IgD-negative memory B cell (primary cell): Measurements from ENCODE around the gene GJA5. TPM values are rescaled to one million over a fixed set of nuclear protein-coding genes. Genes with fewer than 3 reads are reported as not detected.

Experiments
- H3K27ac Mint-ChIP-seq, 3 donors: one replicate each; pipeline ENCODE4 v1.8.0; 2020 to 2022; ENCODE audit warnings: mild to moderate bottlenecking in 3 of 3, mixed read lengths in 3 of 3, moderate library complexity in 1 of 3
- H3K27me3 Mint-ChIP-seq: one replicate; pipeline ENCODE4 v1.8.0; 2021; ENCODE audit warnings: mixed read lengths
- H3K36me3 Mint-ChIP-seq: one replicate; pipeline ENCODE4 v1.8.0; 2020; ENCODE audit warnings: mild to moderate bottlenecking, mixed read lengths
- H3K4me1 Mint-ChIP-seq, 3 donors: one replicate each; pipeline ENCODE4 v1.8.0; 2020 to 2022; ENCODE audit warnings: mixed read lengths in 3 of 3, mild to moderate bottlenecking in 1 of 3
- H3K4me3 Mint-ChIP-seq, 4 donors: one replicate each; pipeline ENCODE4 v1.8.0; 2020 to 2022; ENCODE audit warnings: mild to moderate bottlenecking in 4 of 4, mixed read lengths in 4 of 4, moderate library complexity in 3 of 4
- H3K9me3 Mint-ChIP-seq, 3 donors: one replicate each; pipeline ENCODE4 v1.8.0; 2020 to 2021; ENCODE audit warnings: mixed read lengths in 3 of 3, mild to moderate bottlenecking in 1 of 3
- polyA plus RNA-seq: library from polyadenylated mRNA; unstranded; fragments of 300-500 nt; fragmentation: Illumina TruSeq; gene quantifications from one replicate; pipeline ENCODE4 v1.2.3, GENCODE V29; 2021

GJA5 gene
- polyA plus RNA-seq, 1 donor from 2014 or later, result not detected

DNA sequence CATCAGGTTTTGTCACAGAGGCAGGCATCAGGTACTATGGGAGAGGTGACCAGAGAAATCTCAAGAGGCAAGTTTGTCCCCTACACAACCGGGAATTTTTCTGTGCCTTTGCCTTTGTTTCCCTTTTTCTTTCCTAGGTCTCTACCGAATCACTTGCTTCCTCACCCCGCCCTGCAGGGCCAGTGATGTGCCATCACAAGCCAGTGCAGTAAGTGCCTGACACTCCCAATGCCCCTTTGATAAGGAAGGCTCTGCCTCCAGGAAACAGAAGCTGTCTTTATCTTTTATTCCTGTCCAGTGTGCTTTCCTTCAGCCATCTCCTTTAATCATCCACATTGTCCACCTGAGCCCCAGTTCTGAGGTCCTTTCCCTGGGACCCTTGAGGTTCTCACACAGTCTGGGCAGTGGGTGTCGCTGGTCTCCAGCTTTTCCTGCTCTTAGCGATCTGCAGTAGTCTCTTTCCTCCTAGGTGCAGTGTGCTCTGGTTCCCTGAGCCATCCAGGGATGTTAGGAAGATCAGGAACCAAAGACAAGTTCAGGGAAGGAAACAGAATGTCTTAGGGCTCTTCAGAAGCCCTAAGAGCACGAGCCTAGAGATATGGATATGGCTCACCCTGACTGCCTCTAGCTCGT lies 36.6 kb downstream of the GJA5 start:
- Mint-ChIP-seq H3K4me3 (no peak overlapping the region), H3K36me3 (peaks cover 2% of the 10 kb centered on the region), H3K27me3 (peaks cover 9% of the 10 kb centered on the region), H3K9me3 (peaks cover 0 to 2% (median 0%) of the 10 kb centered on the region in 3 donors), H3K4me1 (no peaks in the 10 kb centered on the region), H3K27ac (no peak overlapping the region)

DNA sequence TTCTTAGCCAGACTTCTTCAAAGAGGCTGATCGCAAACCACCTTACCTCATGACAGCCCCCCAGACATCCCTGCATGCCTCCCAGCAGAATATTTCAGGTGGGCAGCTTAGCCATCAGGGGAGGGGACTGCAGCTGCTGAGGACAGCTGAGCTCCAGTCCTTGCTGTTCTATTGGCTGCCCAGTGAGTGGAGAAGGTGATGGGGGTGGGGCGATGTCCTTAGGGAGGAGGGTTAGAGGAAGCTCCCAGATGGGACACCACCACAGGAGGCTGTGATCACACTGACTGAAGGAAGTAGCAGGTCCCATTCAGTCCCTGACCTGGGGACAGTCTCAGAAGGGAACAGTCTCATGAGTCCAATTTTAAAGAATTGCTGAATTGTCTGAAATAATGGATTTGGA lies 38.3 kb downstream of the GJA5 start:
- Mint-ChIP-seq H3K9me3 (peaks cover 0 to 3% (median 0%) of the 10 kb centered on the region in 3 donors), H3K36me3 (peaks cover 2% of the 10 kb centered on the region)

DNA sequence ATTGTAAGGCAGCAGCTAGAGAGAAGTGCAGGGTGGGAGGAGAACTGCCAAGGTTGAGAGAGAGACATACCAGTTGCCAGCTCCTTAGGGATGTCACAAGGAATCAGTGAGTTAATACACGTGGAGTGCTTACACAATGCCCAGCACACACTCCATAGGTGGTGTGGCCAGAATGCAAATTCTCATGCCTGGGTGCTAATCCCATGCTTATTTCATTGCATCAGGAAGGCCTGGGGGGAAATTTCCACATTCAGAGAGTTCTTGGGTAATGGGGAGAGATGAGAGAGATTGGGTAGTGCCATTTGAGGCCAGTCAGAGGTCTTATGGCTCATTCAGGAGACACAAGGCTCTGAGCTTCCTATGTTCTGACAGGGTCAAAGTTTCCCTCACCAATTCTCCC lies 38.7 kb downstream of the GJA5 start:
- Mint-ChIP-seq H3K4me3 (no peak overlapping the region), H3K27ac (no peak overlapping the region), H3K27me3 (peaks cover 8% of the 10 kb centered on the region), H3K4me1 (peaks cover 5 to 6% (median 6%) of the 10 kb centered on the region in 3 donors), H3K9me3 (peaks cover 0 to 3% (median 0%) of the 10 kb centered on the region in 3 donors), H3K36me3 (peaks cover 2% of the 10 kb centered on the region)

More for the DNA sequence above, 38.3 kb downstream of the GJA5 start:
- Mint-ChIP-seq H3K4me1 (peaks cover 1 to 3% (median 2%) of the 10 kb centered on the region in 3 donors), H3K27ac (no peak overlapping the region), H3K27me3 (peaks cover 6% of the 10 kb centered on the region), H3K4me3 (no peak overlapping the region)

DNA sequence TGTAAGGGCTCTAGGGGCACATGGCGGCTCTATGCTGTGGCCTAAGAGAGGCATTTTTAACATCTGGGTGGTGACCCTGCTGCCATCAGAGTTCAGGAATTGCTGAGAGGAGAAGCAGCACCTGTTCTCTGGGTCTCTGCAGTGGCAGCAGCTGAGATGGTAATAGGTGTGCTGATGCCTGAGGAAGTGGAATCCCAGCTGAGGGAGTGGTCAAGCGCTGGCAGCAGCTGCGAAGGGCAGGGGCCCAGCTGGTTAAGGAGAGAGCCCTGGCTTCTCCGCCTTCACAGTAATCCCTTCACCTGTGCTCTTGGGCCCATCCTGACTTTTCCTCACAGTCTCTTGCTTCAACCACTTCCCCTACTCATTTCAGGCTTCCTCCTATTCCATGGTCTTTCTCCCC lies 39.8 kb downstream of the GJA5 start:
- Mint-ChIP-seq H3K9me3 (peaks cover 0 to 3% (median 0%) of the 10 kb centered on the region in 3 donors), H3K36me3 (peaks cover 2% of the 10 kb centered on the region), H3K27me3 (peaks cover 11% of the 10 kb centered on the region)

DNA sequence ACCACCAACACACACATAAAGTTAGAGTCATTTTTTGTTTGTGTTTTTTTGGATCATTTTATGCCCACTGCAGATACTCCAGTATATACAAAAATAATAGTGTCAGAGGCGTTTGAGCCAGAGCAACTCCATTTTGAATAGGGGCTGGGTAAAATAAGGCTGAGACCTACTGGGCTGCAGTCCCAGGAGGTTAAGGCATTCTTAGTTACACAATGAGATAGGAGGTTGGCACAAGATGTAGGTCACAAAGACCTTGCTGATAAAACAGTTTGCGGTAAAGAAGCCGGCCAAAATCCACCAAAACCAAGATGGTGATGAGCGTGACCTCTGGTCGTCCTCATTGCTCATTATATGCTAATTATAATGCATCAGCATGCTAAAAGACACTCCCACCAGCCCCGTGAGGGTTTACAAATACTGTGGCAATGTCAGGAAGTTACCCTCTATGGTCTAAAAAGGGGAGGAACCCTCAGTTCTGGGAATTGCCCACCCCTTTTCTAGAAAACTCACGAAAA lies 40.6 kb downstream of the GJA5 start:
- peaks cover 0 to 3% (median 0%) of the 10 kb centered on the region in 3 donors for H3K9me3 Mint-ChIP-seq
- H3K4me1 Mint-ChIP-seq, result peaks cover 5 to 7% (median 6%) of the 10 kb centered on the region in 3 donors
- no peak overlapping the region for H3K4me3 Mint-ChIP-seq
- peaks cover 2% of the 10 kb centered on the region for H3K36me3 Mint-ChIP-seq
- peaks cover 15% of the 10 kb centered on the region for H3K27me3 Mint-ChIP-seq
- no peak overlapping the region for H3K27ac Mint-ChIP-seq

More for the DNA sequence above, 39.8 kb downstream of the GJA5 start:
- H3K4me1 Mint-ChIP-seq, result peaks cover 5 to 7% (median 6%) of the 10 kb centered on the region in 3 donors
- no peak overlapping the region for H3K4me3 Mint-ChIP-seq
- H3K27ac Mint-ChIP-seq, result no peak overlapping the region

DNA sequence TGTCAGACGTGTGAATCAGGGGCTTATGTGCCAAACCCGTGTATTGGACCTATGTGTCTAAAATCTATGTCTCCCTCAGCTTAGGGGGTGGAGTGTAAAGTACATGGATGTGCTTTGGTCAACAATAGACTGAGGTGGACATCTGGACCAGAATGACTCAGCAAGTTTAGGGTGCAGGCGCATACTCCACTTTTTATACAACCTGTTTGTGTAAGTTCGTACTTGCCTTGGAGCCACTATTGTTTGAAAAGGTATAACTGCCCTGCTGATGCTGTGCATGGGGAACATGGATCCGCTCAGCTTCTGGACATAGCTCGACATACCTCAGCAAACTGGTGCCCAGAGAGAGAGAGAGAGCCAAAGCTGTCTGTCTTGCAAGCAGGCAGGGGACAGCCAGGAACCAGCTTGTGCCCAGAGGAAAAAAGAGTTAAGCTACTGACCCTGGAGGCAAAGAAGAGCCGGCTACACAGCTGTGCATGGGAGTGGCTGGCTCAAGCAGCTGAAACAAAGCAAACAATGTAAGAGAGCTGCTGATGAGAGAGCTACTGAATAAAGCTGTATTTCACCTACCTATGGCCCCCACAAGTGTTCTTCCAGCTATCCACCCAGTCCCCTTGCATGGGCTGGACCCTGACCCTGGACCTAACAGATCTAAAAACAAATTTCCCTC lies 41.2 kb downstream of the GJA5 start:
- H3K4me1 Mint-ChIP-seq, result peaks cover 5 to 7% (median 6%) of the 10 kb centered on the region in 3 donors
- H3K4me3 Mint-ChIP-seq, result no peak overlapping the region
- peak overlapping the region in 1 of 3 donors; percentile 48 for H3K27ac Mint-ChIP-seq
- peaks cover 2% of the 10 kb centered on the region for H3K36me3 Mint-ChIP-seq
- peaks cover 19% of the 10 kb centered on the region for H3K27me3 Mint-ChIP-seq
- H3K9me3 Mint-ChIP-seq, result peaks cover 0 to 3% (median 0%) of the 10 kb centered on the region in 3 donors

DNA sequence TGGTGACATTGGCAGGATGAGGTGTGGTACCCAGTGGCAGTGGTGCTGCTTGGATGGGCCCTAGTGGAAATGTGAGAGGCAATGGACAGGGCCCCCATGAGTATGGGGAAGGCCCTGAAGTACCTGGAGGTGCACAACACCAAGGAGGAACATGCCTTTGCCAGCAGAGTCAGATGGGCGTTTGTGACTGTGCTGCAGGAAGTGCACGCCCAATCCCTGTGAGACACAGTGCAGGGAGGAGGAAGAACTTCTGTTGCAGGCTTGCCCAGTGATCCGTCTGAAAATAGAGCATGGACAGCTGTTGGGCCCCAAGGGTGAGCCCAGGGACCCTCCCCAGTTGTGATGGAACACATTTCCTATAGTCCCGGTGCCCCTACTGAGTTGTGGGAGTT lies 42.7 kb downstream of the GJA5 start:
- peaks cover 0 to 3% (median 0%) of the 10 kb centered on the region in 3 donors for H3K9me3 Mint-ChIP-seq
- peaks cover 2% of the 10 kb centered on the region for H3K36me3 Mint-ChIP-seq
- H3K27me3 Mint-ChIP-seq, result peaks cover 20% of the 10 kb centered on the region
- no peak overlapping the region for H3K27ac Mint-ChIP-seq
- peaks cover 5 to 7% (median 6%) of the 10 kb centered on the region in 3 donors for H3K4me1 Mint-ChIP-seq
- H3K4me3 Mint-ChIP-seq, result peak overlapping the region in 1 of 4 donors; percentile 90

DNA sequence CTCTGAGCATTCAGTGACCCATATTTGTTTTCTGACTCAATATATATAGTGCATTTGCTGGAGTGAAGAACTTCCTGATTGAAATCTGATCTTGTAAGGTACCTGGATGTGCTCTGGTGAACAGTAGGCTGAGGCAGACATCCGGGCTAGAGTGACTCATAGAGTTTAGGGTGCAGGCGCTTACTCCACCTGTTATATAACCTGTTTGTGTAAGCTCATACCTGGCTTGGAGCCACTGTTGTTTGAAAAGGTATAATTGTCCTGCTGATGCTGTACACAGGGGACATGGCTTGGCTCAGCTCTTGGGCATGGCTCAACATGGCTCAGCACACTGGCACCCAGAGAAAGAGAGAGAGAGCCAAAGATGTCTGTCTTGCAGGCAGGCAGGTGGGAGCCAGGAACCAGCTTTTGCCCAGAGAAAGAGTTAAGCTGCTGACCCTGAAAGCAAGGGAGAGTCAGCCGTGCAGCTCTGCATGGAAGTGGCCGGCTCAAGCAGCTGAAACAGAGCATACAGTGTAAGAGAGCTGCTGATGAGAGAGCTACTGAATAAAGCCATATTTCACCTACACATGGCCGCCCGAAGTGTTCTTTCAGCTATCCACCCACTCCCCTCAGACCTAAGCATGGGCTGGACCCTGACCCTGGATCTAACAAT lies 43.2 kb downstream of the GJA5 start:
- peak overlapping the region in 3 of 4 donors; percentile 18 to 90 (median 85) for H3K4me3 Mint-ChIP-seq
- peaks cover 0 to 3% (median 1%) of the 10 kb centered on the region in 3 donors for H3K9me3 Mint-ChIP-seq
- peaks cover 22% of the 10 kb centered on the region for H3K27me3 Mint-ChIP-seq
- peaks cover 5 to 7% (median 6%) of the 10 kb centered on the region in 3 donors for H3K4me1 Mint-ChIP-seq
- peaks cover 2% of the 10 kb centered on the region for H3K36me3 Mint-ChIP-seq
- H3K27ac Mint-ChIP-seq, result no peak overlapping the region

DNA sequence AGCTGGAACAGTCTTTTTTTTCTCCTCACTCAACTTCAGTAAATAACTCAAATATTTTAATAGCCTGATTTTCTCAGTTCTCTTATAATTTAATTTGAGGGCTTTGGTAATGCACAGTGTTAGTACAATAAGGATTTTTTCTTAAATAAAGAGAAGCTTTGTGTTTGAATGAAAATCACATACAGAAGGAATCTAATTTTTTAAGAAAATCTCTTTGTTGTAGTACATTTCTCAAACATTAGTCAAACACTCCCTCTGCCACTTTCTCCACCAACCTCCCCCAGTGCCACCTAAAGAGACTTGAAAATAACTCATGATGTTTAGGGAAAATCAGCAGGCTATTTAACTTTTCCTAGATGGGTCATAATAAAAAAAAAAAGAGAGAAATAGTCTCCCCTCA lies 47.8 kb downstream of the GJA5 start:
- peaks cover 0 to 6% (median 0%) of the 10 kb centered on the region in 3 donors for H3K9me3 Mint-ChIP-seq
- no peak overlapping the region for H3K27ac Mint-ChIP-seq
- H3K4me1 Mint-ChIP-seq, result peaks cover 5 to 7% (median 6%) of the 10 kb centered on the region in 3 donors
- peaks cover 35% of the 10 kb centered on the region for H3K27me3 Mint-ChIP-seq
- no peak overlapping the region for H3K4me3 Mint-ChIP-seq
- H3K36me3 Mint-ChIP-seq, result no peaks in the 10 kb centered on the region

Other genes starting within 250 kb of the GJA5 start
- gene BCL9, start 219.1 kb downstream of the GJA5 start, polyA plus RNA-seq, result 1.2 TPM
- 5.9 TPM for gene ACP6, start 90.1 kb downstream of the GJA5 start, polyA plus RNA-seq
- gene GJA8, start 142.2 kb upstream of the GJA5 start, polyA plus RNA-seq, result not detected
- gene GPR89B, start 167.8 kb upstream of the GJA5 start, polyA plus RNA-seq, result 15.0 TPM